GM18867 (cell line): ENCODE data around the gene PAF1.

ENCODE experiments used
- ATAC-seq: cut with Tn5 transposase; IDR thresholded peaks from one replicate; pipeline ENCODE4 v1.9.1; 2021; ENCODE audit warnings: mild to moderate bottlenecking, moderate library complexity; ENCODE audit not compliant: unreplicated experiment

PAF1 gene

DNA sequence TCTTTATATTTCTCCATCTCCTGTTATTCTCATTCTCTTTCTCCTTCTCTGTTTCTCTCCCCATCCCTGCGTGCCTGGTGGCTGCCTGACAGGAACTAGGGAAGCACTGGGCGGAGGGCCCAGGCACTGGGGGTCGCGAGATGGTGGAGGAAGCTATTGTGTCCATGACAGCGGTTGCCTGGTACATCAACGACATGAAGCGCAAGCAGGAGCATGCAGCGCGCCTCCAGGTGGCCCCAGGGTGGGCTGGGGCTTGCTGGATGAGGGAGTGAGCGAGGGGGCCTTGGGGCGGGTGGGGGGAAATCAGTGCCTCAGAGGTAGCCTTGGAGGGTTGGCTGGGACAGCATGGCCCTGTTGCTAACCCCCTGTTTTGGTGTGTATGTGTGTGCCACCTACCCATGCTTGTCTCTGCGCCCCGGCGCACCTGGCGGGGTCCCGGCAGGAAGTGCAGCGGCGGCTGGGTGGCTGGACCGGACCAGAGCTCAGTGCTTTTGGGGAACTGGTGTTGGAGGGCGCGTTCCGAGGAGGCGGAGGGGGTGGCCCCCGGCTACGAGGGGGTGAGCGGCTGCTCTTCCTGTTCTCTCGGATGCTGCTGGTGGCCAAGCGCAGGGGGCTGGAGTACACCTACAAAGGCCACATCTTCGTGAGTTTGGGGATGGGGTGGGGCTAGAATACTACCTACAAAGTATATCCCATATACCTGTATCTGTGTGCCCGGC lies 26.7 kb upstream of the PAF1 start:
- no peak for ATAC-seq

DNA sequence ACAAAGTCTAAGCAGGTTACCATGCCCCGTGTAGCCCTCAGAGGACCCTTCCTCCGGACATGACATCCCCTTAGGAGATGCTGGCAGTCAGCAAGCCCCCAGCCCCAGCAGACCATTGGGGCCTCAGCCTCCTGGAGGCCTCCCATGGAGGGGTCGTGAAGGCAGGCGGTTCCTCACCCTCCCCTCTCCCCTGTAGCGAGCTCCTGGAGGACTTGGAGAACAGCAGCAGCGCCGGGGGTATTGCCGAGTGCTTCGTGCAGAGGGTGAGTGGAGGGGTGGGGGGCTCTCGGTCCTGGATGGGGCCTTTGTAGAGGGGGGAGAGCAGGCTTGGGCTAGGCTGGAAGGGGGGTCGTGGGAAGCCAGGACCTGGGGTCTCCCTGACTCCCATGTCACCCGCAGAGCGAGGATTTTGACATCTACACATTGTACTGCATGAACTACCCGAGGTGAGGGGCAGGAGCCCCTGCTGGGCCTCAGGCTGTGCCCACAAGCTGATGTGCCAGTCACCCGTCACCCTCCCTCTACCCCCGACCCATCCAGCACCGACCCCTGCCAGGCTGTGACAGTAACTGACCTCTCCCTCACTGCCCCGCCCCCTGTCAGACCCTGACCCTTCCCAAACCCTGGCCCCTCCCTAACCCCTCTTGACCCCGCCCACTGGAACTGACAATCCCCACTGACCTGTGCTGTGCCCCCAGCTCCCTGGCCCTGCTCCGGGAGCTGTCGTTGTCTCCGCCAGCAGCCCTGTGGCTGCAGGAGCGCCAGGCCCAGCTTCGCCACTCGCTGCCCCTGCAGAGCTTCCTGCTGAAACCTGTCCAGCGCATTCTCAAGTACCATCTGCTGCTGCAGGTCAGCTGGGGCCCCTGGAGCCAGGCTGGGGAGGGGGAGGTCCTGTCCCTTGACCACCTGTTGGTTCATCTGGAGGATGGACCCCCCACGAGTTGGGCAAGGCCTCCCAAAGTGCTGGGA lies 25.5 kb upstream of the PAF1 start:
- ATAC-seq: no peak

DNA sequence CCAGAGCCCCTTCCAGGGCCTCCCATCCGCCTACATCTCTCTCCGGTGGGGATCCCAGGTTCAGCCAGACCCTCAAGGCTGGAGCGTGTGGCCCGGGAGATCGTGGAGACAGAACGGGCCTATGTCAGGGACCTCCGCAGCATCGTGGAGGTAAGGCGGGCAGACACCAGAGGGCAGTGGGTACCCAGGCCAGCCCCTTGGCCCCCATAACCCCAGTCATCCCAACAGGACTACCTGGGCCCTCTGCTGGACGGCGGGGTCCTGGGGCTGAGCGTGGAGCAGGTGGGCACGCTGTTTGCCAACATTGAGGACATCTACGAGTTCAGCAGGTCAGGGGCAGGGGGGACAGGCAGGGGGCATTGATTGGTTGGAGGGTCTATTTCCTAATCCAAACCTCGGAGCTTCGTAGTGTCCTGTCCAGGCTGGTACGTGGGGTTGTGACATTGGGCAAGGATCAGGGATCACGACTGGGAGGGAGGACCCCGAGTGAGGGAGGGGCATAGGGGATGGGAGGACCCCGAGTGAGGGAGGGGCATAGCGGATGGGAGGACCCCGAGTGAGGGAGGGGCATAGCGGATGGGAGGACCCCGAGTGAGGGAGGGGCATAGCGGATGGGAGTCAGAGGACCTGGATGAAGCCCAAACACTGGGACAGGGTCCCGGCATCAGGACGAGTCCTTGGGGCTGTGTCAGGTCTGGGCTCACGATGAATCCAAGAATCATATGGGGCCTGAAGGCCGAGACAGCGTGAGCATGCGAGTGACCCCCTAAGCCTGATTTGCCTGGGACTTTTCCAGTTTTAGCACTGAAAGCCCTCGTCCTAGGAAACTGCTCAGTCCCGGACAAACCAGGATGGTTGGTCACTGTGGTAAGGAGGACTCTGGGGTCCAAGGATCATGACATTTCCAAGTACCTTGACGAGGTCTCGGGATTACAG lies 24.5 kb upstream of the PAF1 start:
- ATAC-seq: no peak

DNA sequence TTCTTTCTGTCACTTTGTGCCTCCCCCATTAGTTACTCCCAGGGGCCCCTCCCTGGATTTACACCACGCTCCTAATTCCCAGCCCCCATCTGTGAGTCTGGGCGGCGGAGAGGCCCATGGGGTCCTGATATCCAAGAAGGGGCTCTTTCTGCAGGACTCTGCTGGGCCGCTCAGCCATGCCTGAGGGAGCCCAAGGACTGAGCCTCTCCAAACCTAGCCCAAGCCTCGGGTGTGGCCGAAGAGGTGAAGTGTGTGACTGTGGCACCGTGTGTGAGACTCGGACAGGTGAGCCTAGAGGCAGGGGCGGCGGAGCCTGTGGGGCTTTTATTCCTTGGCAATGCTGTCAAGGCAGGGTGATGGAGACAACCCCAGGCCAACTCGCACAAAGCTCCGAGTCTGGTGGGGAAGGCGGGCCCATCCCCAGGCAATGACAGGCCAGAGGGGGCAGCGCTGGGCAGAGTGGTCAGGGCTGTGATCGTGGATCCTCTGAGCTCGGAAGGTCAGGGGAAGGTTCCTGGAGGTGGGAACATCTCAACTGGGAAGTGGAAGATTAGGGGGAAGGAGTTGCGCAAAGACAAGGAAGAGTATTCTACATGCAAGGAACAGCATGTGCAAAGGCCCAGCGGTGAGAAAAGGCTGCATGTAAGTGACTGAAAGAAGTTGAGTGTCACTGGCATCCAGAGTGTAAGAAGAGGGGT lies 23.2 kb upstream of the PAF1 start:
- no peak for ATAC-seq

DNA sequence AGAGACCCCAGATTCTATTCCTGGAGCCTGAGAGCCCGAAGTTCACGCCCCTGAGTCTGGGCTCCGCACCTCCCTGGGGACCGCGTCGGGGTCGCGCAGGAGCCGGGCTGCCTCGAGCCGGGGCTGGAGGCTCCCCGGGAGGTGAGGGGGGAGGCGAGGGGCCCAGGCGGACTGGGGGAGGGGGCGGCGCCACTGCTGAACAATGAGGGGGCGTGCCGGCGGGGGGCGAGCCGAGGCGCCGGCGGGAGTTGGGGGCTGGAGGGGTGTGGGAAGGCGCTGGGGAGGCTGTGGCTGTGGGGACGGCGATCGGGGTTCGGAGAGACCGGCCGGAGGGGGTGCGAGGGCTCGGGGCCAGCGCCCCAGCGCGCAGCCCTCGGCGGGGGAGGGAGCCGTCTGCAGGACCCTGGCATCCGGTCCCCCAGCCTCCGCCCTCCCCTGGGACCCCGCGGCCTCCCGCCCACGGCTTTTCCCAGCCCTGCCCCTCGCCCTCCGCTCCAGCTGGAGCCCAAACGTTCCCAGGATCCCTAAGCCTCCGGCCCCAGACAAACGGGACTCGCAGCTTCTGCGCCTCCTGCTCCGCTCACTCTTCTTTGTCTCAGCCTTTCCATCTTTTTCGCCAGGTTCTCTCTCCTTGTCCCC lies 22.5 kb upstream of the PAF1 start:
- ATAC-seq: no peak

DNA sequence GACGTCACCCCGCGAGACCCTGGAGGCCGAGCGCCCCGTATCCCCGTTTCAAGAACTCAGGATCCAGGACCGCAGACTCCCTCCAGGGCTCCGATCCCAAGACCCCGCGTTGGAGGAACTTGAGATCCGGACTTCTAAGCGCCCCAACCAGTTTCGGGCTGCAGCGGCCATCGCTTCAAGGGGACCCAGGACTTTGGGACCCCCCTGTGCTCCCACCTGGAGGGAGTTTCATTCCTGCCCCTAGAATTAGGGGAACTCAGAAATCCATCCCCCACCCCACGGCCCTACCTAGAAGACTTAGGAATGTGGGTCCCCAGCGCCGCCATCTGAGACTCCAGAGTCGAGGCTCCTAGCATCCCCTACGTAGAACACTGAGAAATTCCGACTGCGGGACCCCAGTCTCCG lies 22.0 kb upstream of the PAF1 start:
- no peak for ATAC-seq

DNA sequence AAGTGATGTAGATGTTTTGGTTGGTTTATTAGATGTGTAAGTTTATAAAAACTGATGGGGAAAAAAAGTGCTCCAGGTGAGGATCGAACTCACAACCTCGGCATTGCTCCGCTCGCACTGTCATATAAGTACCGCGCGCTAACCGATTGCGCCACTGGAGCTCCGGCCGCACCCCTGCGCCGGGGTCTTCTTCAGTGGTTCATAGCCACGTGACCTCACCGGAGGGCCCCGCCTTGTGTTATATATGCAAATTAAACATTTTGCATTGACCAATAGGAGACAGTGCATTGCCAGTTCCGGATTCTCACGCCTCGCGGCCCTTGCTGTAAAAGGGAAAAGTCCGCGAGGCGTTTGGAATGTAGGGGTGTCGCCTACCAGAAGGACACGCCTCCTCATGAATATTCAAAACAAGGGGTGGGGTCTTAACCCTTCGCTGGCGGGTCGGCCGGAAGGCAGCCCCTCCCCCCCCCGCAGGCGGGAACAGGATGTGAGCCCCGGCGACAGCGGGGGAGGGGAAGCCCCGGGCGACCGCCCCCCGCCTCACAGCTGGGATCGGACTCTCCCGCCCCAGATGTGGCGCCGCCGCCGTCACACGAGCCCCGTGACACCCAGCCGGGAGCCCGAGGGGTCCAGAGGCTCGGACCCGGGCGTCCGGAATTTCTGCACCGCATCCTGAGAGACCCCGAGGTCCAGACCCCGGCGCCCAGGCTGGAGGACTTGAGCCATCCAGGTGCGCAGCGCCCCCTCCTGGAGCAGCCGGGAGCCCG lies 21.4 kb upstream of the PAF1 start, which contains the start of gene PLEKHG2:
TSS of gene PLEKHG2 (plus strand) at position 570 of the 767 bp plus-strand sequence. CDS start 1,418 bp downstream, outside the sequence.
- peak; percentile 51 for ATAC-seq

DNA sequence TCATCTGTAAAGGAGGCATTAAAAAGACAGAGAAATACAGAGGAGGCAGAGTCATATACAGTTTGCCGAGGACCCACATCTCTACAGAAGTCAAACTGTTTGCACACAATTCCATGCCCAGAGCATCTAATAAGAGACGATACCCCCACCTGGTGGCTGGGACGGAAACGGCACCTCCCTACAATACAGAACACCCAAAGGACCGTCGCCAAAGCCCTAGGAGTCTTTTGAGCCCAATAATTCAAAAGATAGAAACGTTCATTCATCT lies 20.9 kb upstream of the PAF1 start:
- peak; percentile 19 for ATAC-seq

DNA sequence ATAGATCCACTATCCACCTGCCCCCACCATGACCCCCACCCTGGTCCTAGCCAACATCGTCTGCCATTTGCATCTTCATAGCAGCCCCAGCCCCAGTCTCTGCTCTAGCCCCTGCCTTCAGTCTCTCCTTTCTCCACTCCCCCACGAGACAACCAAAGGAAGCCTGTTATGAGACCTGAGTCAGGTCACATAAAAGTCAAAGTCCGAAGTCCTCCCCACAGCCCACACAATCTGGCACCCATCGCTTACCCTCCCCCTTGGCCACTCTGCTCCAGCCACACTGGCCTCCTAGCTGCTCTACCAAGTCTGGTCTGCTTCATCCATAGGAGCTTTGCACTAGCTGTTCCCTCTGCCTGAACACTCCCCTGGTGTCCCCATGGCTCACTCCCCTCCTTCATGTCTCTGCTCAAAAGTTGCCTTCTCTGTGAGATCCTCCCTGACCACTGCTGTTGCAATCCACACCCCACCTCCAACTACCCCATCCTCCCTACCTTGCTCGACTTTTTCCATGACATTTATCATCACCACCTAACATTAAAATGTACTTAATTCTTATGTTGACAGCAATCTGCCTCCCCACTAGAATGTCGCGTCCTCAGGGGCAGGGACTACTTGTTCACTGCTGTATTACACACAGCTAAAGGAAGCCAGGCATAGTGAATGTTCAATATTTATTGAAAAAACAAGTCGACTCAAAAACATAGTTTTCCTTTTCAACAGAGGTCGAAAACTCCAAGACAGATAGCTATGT lies 20.4 kb upstream of the PAF1 start:
- ATAC-seq: no peak

DNA sequence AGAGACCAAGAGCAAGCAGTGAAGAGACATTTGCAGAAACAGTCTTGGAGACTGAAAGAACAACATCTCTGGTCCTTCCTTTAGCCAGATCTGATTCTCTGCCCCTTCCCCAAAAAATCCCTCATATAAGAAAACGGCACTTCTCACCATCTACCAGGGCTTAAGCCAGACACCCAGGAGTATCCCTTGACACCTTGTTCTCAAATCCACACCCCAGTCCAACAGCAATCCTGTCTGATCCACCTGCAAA lies 19.9 kb upstream of the PAF1 start:
- no peak for ATAC-seq

DNA sequence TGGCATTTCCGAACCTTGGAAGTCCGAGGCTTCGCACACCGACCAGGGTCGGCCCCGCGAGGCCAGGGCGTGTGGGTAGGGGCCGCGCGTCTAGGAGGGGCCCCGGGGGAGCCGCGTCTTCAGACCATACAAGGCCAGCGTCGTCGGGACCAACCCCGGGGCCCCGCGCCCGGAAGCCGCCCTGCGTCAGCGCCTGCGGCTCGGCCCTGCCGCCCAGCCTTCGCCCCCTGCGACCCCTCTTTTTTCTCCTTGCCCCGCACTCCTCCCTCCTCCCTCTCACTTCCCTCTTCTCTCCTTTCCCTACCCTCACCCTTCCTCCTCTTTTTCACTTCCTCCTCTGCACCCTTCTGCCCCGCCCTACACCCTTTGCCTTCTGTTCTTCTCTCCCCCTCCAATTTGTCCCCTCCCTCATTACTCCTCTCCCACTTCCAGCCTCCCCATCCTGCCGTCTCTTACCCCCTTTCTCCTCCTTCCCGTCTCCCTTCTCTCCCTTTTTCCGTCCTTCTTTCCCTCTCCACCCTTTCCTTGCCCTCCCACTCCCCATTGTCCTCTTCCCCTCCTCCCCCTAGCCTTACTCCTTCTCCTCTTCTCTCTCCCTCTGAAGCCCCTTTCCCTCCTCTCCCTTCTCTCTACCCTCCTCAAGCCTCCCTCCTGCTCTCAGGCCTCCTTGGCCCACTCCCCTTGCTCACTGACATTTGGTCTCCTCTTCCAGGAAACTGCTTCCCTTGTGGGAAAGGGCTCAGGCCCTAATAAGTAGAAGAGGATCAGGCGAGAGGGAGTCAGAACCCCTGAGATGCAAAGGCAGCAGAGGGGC lies 19.3 kb upstream of the PAF1 start:
- ATAC-seq: peak; percentile 14

DNA sequence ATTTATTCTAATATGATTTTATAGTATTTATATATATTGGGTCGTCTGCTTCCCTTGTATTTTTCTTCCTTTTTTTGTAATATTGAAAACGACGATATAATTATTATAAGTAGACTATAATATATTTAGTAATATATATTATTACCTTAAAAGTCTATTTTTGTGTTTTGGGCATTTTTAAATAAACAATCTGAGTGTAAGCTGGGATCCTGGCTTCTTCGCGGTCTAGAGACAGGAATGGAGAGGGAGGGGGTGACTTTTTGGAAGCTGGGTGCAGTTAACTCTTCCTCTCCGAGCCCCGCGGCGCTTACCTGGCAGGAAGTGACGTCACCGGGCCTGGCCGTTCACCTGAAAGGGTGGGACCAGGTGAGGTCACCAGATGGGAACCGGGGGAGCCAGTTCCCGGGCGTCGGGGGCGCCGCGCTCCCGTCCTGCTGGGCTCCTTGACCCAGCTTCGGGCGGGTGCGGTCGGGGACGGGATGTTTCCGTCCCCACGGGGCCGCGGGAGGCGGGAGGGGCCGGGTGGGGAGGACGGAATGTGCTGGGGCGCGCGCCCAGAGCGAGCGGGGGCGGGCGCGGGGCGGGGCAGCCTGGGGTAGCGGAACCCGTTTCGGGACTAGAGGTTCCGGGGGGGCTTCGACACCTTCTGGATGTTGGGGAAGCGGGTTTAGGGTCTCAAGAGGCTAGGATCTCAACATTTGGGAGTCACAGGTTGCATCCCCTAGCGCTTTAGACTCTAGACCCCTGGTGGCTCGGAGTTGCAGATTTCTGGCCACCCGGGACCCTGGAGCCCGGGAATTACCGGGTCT lies 18.5 kb upstream of the PAF1 start:
- no peak for ATAC-seq

DNA sequence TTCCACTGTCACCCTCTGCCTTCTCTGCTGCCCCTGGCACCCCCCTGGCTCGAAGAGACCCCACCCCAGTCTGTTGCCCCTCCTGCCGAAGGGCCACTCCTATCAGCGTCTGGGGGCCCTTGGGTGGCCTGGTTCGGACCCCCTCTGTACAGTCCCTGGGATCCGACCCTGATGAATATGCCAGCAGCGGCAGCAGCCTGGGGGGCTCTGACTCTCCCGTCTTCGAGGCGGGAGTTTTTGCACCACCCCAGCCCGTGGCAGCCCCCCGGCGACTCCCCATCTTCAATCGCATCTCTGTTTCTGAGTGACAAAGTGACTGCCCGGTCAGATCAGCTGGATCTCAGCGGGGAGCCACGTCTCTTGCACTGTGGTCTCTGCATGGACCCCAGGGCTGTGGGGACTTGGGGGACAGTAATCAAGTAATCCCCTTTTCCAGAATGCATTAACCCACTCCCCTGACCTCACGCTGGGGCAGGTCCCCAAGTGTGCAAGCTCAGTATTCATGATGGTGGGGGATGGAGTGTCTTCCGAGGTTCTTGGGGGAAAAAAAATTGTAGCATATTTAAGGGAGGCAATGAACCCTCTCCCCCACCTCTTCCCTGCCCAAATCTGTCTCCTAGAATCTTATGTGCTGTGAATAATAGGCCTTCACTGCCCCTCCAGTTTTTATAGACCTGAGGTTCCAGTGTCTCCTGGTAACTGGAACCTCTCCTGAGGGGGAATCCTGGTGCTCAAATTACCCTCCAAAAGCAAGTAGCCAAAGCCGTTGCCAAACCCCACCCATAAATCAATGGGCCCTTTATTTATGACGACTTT lies 17.7 kb upstream of the PAF1 start:
- ATAC-seq: no peak

DNA sequence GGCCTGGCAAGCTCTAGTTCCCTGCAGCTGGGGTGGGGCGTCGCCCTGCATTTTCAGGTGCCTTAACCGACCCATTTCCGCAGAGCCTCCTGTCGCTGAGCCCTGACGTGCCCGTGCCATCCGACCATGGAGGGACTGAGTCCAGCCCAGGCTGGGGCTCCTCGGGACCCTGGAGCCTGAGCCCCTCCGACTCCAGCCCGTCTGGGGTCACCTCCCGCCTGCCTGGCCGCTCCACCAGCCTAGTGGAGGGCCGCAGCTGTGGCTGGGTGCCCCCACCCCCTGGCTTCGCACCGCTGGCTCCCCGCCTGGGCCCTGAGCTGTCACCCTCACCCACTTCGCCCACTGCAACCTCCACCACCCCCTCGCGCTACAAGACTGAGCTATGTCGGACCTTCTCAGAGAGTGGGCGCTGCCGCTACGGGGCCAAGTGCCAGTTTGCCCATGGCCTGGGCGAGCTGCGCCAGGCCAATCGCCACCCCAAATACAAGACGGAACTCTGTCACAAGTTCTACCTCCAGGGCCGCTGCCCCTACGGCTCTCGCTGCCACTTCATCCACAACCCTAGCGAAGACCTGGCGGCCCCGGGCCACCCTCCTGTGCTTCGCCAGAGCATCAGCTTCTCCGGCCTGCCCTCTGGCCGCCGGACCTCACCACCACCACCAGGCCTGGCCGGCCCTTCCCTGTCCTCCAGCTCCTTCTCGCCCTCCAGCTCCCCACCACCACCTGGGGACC lies 16.9 kb upstream of the PAF1 start:
- no peak for ATAC-seq

DNA sequence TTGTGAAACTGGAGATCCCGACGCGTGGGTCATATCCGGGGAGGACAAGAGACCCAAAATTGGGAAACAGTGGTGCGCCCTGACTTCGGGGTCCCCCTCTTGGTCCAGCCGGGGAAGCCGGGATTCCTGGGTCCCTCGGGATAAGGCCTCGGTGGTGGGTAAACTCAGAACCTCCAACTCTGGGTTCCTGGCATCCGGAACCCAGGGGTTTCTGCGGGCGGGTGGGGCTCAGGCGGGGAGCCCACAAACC lies 16.4 kb upstream of the PAF1 start:
- ATAC-seq: no peak
